Right kidney (tissue), 1 donor: ENCODE data around the gene ZBED1.
"Not testable (repeated sequence)": the region's sequence is repeated elsewhere in the genome, so short reads cannot be mapped to it uniquely, and the experiment has no call there.

Experiments used
- DNase-seq: peaks from one replicate; pipeline ENCODE4 v3.0.0-alpha.2; 2016

Gene ZBED1

DNA sequence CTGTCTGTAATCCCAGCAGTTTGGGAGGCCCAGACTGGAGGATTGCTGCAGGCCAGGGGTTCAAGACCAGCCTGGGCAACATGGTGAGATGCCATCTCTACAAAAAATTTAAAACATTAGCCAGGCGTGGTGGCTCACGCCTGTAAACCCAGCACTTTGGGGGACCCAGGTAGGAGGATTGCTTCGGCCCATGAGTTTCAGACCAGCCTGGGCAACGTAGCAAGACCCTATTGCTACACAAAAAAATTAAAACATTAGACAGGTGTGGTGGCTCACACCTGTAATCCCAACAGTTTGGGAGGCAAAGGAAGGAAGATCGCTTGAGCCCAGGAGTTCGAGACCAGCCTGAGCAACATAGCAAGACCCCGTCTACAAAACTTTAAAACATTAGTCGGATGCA lies 1.3 kb downstream of the ZBED1 start:
- no peak for DNase-seq

DNA sequence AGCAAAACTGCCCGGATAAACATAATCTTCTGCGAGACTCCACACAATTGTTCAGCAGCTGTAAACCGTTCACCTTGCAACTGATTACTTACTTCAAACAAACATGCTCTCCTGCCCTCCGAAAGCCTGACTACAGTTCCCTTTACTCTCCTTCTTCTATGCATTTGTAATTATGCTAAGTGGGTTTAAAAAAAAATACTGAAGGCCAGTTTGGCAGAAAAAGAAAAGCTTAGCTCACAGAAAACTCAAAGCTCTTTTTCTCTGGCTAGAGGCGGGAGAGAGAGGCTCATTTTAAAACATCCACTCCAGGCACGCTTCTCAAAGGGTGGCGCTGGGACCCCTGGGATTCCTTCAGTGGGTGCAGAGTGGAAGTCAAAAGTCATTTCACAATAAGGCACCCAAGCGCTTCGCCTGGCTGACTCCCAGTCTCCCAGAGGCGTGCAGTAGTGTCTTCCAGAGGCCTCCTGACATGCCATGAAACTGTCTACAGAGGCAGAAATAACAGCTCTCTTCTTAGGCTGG lies 1.9 kb downstream of the ZBED1 start:
- DNase-seq = peak; percentile 62

DNA sequence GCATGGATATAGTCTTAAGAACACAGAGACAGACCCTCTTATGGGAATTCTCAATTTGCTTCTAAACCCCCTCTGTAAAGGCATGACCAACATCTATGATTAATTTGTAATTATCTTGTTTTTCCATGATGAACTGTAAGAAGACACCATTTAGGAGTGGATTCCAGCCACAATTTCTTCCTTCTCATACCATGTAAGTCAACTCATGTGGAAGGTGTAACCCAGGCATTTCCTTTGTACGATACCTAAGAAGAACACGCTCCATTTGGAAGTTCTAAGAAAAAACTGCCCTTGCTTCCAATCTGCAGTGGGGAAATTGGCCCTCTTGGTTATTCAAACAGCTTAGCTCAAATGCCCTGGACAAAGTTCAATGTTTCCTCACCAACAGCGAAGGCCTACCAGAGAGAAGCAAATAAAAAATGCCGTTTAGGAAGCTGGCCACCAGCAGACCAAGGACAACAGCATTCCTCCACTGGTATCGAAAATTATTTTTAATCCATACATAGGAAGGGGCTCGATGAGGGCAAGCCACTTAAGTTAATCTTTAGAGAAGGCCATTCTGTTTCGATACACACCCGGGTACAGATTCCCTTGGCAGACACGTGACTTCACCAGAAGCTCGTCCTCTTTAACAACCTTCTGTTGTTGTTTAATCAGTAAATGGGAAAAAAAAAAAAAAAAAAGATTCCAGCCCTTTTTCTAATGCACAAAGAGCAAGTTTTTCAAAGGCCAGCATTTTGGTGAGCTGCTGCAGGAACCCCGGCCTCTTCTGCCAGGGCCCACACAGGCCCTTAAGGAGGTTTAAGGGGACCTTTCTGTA lies 2.6 kb downstream of the ZBED1 start:
- DNase-seq = peak; percentile 59

DNA sequence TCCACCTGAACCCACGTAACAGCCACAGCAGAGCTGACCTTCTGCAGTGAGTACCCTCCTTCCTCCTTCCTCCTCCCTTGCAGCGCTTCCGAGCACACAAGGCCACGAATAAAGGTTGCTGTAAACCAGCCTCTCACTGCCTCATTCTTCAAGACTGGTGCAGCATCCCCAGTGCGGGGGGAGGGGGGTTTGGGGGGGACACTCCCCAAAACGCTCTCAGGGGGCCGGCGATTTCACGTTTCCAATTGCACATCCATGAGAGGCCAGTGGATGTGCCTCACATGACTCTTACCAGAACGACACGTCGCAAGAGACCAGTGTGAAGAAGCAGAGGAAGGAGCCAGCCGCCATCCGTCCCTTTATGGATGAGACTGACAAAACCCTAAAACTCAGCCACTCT lies 5.2 kb downstream of the ZBED1 start:
- no peak for DNase-seq

DNA sequence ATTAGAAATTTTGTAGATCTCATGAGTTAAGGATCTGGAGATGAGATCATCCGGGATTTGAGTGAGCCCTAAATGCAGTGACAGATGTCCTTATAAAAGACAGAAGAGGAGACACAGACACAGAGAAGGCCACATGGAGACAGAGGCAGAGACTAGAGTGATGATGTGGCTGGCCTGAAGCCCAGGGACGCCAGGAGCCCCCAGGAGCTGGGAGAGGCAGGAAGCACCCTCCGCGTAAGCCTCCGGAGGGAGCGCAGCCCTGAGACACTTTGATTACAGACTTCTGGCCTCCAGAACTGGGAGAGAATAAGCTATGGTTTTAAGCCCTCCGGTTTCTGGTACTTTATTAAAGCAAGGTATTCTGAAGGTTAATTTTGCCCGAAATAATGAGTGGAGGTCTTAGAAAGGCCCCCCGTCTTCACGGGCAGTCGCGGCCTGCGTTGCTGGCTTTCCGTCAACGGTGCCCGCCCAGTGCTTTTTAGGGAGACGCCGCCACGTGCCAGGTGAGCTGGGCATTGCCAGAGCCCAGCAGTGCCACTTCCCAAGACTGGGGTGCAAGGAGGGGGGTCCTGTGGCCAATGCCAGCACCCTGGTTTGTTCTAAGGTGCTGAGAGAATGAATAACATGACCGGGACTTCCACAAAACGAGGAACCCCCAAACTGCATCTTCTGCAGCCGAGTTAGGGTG lies 8.1 kb downstream of the ZBED1 start:
- no peak for DNase-seq

DNA sequence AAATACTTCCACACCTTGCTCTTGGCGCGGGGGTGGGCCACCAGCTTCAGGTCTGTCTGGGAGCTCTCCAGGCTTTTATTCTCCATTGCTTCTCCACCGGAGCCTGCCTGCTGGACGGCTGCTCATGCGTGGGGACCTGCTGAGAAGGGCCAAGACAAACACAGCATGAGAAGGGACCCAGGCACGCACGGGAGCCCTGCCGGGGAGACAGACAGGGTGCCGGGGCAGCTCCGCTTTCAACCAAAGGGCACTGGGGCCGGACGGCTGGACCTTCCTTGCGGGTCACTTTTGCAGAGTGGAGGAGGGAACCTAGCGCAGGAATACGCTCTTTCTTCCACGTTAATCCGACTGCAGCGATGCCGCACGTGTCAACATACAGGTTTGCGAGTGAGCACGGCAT lies 10.1 kb downstream of the ZBED1 start:
- DNase-seq = no peak

DNA sequence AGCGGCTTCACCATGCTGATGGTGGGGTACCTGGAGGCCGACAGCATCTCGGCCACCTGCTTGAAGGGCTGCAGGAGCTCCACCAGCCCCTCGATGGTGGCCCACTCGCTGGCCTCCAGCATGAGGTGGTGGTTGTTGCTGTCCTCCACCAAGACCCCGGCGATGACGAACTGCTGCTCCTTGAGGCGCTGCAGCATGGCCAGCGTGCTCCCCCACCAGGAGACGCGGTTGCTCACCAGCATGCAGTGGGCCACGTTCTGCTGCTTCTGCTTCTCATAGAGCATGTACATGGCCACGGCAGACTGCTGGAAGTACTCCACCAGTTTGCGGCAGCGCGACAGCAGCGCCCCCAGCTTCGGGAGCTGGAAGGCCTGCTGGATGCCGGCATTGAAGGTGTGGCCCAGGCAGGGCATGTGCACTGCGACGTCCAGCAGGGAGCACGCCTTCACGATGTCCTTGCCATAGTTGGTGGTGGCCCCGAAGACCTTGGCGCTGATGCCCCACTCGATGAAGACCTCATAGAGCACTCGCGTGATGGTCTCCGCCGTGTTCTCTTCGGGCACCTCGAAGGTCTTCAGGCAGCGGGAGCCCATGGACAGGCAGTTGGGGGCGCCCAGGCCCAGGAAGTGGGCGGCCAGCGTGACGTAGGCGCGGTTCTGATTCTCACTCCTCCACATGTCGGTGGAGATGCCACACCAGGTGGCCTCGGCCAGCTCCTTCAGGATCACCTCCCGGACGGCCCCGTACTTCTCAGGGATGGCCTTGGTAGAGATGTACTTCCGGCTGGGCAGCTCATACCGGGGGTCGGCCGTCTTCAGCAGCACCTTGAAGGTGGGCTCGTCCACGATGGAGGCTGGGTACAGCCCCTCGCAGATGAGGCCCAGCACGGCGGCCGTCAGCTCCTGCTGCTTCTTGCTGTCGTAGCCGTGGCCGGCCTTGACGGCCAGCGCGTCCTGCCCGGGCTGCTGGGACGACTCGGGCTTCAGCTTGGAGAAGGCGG lies 11.0 kb downstream of the ZBED1 start:
- DNase-seq = no peak

DNA sequence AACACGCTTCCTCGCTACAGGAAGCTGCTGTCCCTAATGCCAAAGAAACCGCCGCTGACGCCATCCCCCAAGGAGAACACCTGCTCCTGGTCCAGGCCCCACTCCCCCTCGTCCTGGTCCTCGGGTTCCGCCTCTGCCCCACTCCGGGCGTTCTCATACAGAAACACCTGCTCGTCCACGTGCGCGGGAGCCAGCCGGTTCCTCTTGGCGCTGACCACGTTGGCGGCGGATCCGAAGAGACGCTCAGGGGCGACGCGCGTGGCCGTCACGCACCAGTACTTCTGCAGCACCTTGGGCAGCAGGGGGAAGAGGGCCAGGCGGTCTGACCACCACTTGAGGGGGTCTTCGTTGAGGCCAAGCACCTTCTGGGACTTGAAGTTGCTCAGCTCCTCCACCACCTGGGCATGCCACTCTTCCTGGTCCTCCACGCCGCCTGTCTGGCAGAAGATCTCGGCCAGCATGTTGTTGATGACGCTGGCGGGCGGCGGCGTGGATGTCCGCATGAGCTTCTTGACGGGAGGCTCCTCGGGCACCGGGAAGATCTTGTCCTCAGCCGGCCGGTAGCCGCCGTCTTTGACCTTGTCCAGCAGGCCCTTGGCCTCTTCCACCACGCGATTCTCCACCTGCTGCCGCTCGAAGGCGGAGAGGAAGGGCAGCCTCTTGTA lies 12.0 kb downstream of the ZBED1 start:
- no peak for DNase-seq

DNA sequence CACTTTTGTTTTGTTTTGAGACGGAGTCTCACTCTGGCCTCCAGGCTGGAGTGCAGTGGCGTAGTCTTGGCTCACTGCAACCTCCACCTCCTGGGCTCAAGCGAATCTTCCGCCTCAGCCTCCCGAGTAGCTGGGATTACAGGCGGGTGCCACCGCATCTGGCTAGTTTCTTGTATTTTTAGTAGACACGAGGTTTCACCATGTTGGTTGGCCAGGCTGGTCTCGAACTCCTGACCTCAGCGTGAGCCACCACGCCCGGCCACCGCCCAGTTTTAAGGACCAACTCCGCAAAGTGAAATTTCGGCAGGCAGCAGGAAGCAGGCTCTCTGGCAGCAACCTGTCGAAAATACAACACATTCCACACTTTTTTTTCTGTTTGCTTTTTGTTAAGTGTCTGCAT lies 13.4 kb downstream of the ZBED1 start:
- no peak for DNase-seq

DNA sequence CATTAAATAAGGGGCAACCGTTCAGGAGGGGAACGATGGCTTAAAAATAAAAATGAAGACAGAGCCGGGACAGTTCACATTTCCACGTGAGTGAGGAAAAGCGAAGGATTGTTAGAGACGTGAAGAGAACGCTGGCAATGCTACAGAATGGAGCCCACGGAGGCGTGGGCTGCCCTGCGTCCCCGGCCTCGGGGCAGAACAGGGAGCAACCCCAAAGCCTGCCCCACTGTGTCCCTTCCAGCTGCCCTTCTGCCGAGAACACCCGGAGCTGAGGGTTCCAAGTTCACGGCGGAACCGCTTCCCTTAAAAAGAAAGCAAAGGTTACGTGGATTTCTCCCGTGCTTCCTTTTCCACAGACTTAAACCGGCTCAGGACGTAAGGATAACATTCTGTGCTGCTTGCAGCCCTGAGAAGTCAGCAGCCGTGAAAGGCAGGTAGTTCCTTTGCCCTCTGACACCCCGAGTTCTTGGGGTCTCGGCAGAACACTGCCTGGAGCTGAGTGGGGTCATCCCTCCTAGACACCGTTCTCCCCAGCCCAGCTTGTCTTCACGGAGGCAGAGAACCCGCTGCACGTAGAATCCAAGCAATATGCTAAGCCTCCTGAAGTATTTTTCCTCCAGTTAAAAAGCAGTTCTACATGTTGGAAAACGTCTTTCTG lies 14.2 kb downstream of the ZBED1 start:
- no peak for DNase-seq

DNA sequence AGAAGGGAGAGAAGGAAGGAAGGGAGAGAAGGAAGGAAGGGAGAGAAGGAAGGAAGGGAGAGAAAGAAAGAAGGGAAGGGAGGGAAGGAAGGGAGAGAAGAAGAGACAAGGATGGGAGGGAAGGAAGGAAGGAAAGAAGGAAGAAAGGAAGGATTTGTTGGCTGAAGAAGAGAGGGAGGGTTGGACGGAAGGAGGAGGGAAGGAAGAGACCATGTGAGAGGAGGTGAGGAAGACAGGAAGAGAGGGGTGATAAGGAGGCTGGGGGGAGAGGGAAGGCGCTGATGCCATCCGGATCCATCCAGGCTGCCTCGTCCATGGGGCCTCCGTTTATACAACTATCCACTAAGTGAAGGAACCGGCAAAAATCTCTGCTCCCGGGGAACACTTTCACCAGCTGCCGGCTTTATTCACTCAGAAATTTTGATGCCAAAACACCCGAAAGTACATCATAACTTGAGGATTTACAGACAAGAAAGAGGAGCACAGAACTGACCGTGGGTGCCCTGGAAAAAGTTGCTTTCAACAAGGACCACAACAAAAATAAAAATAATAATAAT lies 14.9 kb downstream of the ZBED1 start:
- no peak for DNase-seq

DNA sequence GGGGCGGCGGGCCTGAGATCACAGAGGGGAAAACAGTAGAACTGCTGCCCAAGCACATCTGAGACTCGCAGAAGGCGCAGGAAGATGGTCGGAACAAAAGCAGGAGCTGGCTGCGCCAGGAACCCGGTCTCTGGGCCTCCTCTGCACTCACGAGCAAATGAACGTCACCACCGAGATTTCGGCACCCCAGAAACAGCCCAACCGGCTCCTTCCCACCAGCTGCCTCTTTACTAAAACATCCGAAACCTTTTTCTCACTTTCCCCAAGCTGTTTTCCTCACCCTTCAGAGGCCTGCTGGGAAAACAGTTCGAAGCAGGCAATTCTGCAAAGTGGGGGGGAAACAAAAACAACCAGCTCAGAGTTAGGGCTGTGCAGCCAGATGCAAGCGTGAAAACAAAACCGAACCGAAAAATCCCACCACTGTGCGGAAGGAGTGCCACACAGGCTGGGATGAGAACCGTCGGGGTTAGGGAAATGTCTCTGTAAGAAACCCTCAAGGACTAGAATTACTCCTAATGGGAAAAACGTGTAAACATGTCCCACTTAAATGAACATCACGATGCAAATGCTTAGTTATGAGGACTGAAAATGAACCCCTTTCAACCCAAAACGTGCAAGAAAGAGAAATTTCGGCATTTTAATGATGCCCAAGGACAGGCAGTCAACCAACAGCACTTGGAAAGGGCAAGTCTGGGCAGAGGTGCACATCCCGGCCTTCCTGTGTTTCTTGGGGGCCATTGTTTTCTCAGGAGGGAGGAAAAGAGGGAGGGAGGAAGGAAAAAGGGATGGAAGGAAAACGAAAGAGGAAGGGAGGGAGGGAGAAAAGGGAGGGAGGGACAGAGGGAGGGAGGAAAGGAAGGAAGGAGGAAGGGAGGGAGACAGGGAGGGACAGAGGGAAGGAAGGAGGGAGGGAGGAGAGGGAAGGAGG lies 15.8 kb downstream of the ZBED1 start:
- peak; percentile 31 for DNase-seq

DNA sequence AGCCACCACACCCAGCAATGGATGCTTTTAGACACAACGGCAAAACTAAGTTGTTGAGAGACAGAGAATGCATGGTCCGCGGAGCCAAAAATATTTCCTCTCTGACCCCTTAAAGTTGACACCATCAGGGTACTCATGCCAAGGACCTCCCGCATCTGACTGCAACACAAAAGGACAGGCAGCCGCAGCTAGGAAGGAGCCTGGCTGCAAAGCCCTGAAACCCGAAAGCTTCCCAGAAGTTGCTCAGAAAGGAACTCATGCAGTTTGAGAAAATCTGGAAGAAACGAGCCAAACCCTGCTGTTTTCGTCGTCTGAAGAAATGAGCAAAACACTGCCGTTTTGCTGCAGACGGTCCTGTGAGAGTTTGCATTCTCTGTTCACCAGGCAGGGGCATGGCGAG lies 16.5 kb downstream of the ZBED1 start:
- DNase-seq = no peak

DNA sequence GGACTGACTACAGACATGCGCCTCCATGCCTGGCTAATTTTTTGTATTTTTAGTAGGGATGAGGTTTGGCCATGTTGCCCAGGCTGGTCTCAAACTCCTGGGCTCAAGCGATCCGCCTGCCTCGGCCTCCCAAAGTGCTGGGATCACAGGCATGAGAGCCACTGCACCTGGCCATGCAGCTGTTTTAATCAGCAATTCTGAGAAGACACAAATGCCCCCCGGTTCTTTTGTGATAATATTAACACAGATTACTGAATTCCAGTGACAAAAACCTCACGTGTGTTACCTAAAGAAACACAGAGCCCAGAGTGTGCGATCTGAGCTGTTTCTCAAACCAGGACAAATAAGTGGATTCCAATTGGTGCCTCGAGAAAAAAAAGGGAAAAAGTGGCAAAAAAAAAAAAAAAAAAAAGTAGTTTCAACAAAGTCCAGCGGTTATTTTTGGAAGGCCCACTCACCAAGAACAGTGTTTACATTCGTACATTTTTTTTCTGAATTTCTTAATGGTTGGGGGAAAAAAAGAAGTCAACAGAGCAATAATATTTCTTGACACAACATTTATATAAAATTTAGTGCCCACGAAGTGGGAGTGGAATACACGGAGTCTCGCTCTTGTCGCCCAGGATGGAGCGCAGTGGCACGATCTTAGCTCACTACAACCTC lies 17.2 kb downstream of the ZBED1 start:
- DNase-seq = no peak

DNA sequence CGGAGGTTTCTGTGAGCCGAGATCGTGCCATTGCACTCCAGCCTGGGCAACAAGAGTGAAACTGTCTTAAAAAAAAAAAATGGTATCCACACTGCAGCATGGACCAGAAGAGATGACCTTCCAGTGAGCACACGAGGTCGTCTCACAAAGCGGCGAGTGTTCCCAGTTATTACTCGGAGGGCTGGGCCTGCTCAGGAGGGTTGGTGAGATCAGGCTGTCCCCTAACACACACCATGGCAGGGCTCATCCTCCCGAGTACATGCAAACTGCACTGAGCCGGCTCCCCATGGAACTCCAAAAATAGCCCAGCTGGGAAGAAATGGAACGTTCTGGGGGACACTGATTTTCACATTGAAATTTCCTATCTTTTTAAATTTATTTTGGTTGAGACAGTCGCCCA lies 19.2 kb downstream of the ZBED1 start:
- DNase-seq = not testable (repeated sequence)

DNA sequence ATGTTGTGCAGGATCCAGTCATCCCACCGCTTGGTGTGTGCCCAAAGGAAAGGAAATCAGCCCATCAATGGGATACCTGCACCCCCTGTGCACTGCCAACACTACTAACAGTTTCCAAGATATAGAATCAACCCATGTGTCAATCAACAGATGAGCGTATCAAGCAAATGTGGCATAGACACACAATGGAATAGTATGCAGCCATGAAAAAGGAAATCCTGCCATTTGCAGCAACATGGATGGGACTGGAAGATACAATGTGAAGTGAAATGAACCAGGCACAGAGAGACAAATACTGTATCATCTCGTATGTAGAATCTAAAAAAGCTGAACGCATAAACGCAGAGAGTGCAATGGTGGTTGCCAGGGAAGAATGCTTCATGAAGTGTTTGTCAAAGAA lies 20.8 kb downstream of the ZBED1 start:
- DNase-seq = not testable (repeated sequence)

DNA sequence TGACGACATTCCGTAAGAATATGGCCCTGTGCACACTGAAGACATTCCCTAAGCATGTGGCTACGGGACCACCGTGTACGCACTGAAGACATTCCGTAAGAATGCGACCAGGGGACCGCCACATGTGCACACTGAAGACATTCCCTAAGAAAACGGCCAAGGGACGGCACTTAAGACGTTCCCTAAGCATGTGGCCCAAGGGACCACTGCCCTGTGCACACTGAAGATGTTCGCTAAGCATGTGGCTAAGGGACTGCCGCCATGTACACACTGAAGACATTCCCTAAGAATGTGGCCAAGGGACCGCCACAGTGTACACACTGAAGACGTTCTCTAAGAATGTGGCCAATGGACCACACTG lies 21.4 kb downstream of the ZBED1 start:
- DNase-seq = no peak

DNA sequence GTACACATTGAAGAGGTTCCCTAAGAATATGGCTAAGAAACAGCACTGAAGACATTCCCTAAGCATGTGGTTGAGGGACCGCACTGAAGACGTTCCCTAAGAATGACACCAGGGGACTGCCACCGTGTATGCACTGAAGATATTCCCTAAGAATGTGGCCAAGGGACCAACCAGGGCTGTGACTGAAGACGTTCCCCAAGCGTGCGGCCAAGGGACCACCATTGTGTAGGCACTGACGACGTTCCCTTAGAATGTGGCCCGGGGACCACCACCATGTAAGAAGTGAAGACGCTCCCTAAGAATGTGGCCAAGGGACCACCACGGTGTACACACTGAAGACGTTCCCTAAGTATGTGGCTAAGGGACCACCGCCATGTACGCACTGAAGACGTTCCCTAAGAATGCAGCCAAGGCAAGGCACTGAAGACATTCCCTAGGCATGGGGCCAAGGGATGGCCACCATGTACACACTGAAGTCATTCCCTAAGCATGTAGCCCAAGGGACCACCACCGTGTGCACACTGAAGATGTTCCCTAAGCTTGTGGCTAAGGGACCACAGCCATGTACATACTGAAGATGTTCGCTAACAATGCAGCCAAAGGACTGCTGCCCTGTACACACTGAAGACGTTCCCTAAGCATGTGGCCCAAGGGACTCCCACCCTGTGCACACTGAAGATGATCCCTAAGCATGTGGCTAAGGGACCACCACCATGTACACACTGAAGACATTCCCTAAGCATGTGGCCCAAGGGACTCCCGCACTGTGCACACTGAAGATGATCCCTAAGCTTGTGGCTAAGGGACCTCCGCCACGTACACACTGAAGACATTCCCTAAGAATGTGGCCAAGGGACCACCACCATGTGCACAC lies 22.0 kb downstream of the ZBED1 start:
- DNase-seq = no peak
